Stomach smooth muscle (tissue), 2 donors: Measurements from ENCODE around the gene HLA-F.

Experiments
- H3K27ac ChIP-seq: one replicate; pipeline ENCODE4 v1.7.0; 2013; ENCODE audit warnings: mild to moderate bottlenecking, low read length, inconsistent platforms
- H3K27me3 ChIP-seq, 2 donors: one replicate each; pipeline ENCODE4 v1.7.0; 2013; ENCODE audit warnings: low read length in 2 of 2; ENCODE audit not compliant: insufficient read depth in 2 of 2, control insufficient read depth in 1 of 2
- H3K36me3 ChIP-seq, 2 donors: one replicate each; pipeline ENCODE4 v1.7.0; 2013; ENCODE audit warnings: low read length in 2 of 2; ENCODE audit not compliant: control insufficient read depth in 2 of 2, insufficient read depth in 2 of 2
- H3K4me1 ChIP-seq: one replicate; pipeline ENCODE4 v1.7.0; 2013; ENCODE audit warnings: low read length; ENCODE audit not compliant: control insufficient read depth, insufficient read depth
- H3K4me3 ChIP-seq, 2 donors: one replicate each; pipeline ENCODE4 v1.7.0; 2013; ENCODE audit warnings: low read length in 2 of 2
- H3K9ac ChIP-seq, 2 donors: one replicate each; pipeline ENCODE4 v1.7.0; 2013; ENCODE audit warnings: low read length in 2 of 2, mild to moderate bottlenecking in 1 of 2
- H3K9me3 ChIP-seq, 2 donors: one replicate each; pipeline ENCODE4 v1.7.0; 2013; ENCODE audit warnings: low read length in 2 of 2; ENCODE audit not compliant: control insufficient read depth in 2 of 2
- donor health status: healthy.
- donor health status: Pancreatic carcinoma.

Gene HLA-F

GRCh38 chr6:29752451-29753308 lies 29.4 kb downstream of the HLA-F start:
- Histone ChIP-seq H3K36me3 (no peaks in the 10 kb centered on the region), H3K4me3 (peak overlapping the region; percentile 67 to 86), H3K9me3 (no peaks in the 10 kb centered on the region), H3K27ac (peak overlapping the region; percentile 87), H3K27me3 (peaks cover 7 to 14% of the 10 kb centered on the region in 2 donors), H3K9ac (peak overlapping the region; percentile 67 to 87), H3K4me1 (peaks cover 28% of the 10 kb centered on the region)

GRCh38 chr6:29753309-29753644 lies 30.0 kb downstream of the HLA-F start:
- Histone ChIP-seq H3K9ac (peak overlapping the region; percentile 67 to 71), H3K4me1 (peaks cover 22% of the 10 kb centered on the region), H3K4me3 (peak overlapping the region; percentile 67 to 86), H3K9me3 (no peaks in the 10 kb centered on the region), H3K27ac (peak overlapping the region; percentile 87), H3K27me3 (peaks cover 11 to 15% of the 10 kb centered on the region in 2 donors), H3K36me3 (no peaks in the 10 kb centered on the region)

GRCh38 chr6:29755295-29755871 lies 32.1 kb downstream of the HLA-F start:
- Histone ChIP-seq H3K27ac (no peak overlapping the region), H3K9ac (no peak overlapping the region), H3K27me3 (peaks cover 19 to 20% of the 10 kb centered on the region in 2 donors), H3K9me3 (no peaks in the 10 kb centered on the region), H3K4me1 (peaks cover 9% of the 10 kb centered on the region), H3K36me3 (no peaks in the 10 kb centered on the region), H3K4me3 (no peak overlapping the region)

GRCh38 chr6:29757282-29757681 lies 34.0 kb downstream of the HLA-F start:
- Histone ChIP-seq H3K4me3 (no peak overlapping the region), H3K9ac (no peak overlapping the region), H3K36me3 (no peaks in the 10 kb centered on the region), H3K4me1 (peaks cover 1% of the 10 kb centered on the region), H3K27me3 (peaks cover 19 to 21% of the 10 kb centered on the region in 2 donors), H3K9me3 (no peaks in the 10 kb centered on the region), H3K27ac (no peak overlapping the region)

- H3K4me1 ChIP-seq = no peaks in the 10 kb centered on the region
- no peak overlapping the region for H3K4me3 ChIP-seq
- no peak overlapping the region for H3K9ac ChIP-seq
- H3K36me3 ChIP-seq = no peaks in the 10 kb centered on the region
- no peaks in the 10 kb centered on the region for H3K9me3 ChIP-seq
- H3K27me3 ChIP-seq = peaks cover 19 to 21% of the 10 kb centered on the region in 2 donors
- H3K27ac ChIP-seq = no peak overlapping the region
These were observed 34.6 kb downstream of the HLA-F start for GRCh38 chr6:29757701-29758293.

- H3K27ac ChIP-seq = no peak overlapping the region
- H3K9me3 ChIP-seq = no peaks in the 10 kb centered on the region
- H3K36me3 ChIP-seq = no peaks in the 10 kb centered on the region
- peaks cover 19 to 21% of the 10 kb centered on the region in 2 donors for H3K27me3 ChIP-seq
- no peak overlapping the region for H3K4me3 ChIP-seq
- H3K4me1 ChIP-seq = no peaks in the 10 kb centered on the region
- H3K9ac ChIP-seq = no peak overlapping the region
These were observed 35.5 kb downstream of the HLA-F start for GRCh38 chr6:29758761-29759160.

- H3K27ac ChIP-seq = no peak overlapping the region
- no peak overlapping the region for H3K9ac ChIP-seq
- H3K36me3 ChIP-seq = no peaks in the 10 kb centered on the region
- no peak overlapping the region for H3K4me3 ChIP-seq
- H3K9me3 ChIP-seq = no peaks in the 10 kb centered on the region
- H3K27me3 ChIP-seq = peaks cover 19 to 21% of the 10 kb centered on the region in 2 donors
- H3K4me1 ChIP-seq = no peaks in the 10 kb centered on the region
These were observed 36.2 kb downstream of the HLA-F start for GRCh38 chr6:29759457-29759856.

- H3K9ac ChIP-seq = no peak overlapping the region
- no peak overlapping the region for H3K4me3 ChIP-seq
- no peaks in the 10 kb centered on the region for H3K36me3 ChIP-seq
- H3K9me3 ChIP-seq = no peaks in the 10 kb centered on the region
- no peaks in the 10 kb centered on the region for H3K4me1 ChIP-seq
- H3K27ac ChIP-seq = no peak overlapping the region
- peaks cover 19 to 21% of the 10 kb centered on the region in 2 donors for H3K27me3 ChIP-seq
These were observed 37.1 kb downstream of the HLA-F start for GRCh38 chr6:29760328-29760727.

GRCh38 chr6:29762051-29762450 lies 38.8 kb downstream of the HLA-F start:
- Histone ChIP-seq H3K27ac (no peak overlapping the region), H3K9me3 (no peaks in the 10 kb centered on the region), H3K4me1 (no peaks in the 10 kb centered on the region), H3K4me3 (no peak overlapping the region), H3K36me3 (no peaks in the 10 kb centered on the region), H3K9ac (no peak overlapping the region), H3K27me3 (peaks cover 9 to 17% of the 10 kb centered on the region in 2 donors)

- H3K4me3 ChIP-seq = no peak overlapping the region
- H3K27ac ChIP-seq = no peak overlapping the region
- no peaks in the 10 kb centered on the region for H3K4me1 ChIP-seq
- H3K9ac ChIP-seq = no peak overlapping the region
- H3K36me3 ChIP-seq = no peaks in the 10 kb centered on the region
- H3K9me3 ChIP-seq = no peaks in the 10 kb centered on the region
- peaks cover 6 to 12% of the 10 kb centered on the region in 2 donors for H3K27me3 ChIP-seq
These were observed 39.6 kb downstream of the HLA-F start for GRCh38 chr6:29762781-29763214.
